Activated naive CD4-positive, alpha-beta T cell treated with anti-CD3 and anti-CD28 coated beads for 36 hours (primary cell): ENCODE measurements around the gene TMEM132D. TPM values are rescaled to one million over a fixed set of nuclear protein-coding genes. Genes with fewer than 3 reads are reported as not detected.
"Not testable (repeated sequence)": the region's sequence is repeated elsewhere in the genome, so short reads cannot be mapped to it uniquely, and the experiment has no call there.

Experiments used
- CTCF ChIA-PET: fragments of 350-600 bp; sonication (Branson Sonifier 250); formaldehyde crosslinking; loops from one replicate; lab custom pipeline; 2021; ENCODE audit warnings: antibody characterized with exemption; lab: Charles Lee
- DNase-seq: peaks from one replicate; pipeline ENCODE4 v3.0.0-alpha.2; 2020
- H3K27ac Mint-ChIP-seq: one replicate; pipeline ENCODE4 v1.8.0; 2021; ENCODE audit warnings: mild to moderate bottlenecking, mixed read lengths
- H3K27me3 Mint-ChIP-seq: one replicate; pipeline ENCODE4 v1.8.0; 2021; ENCODE audit warnings: low read depth, mixed read lengths
- H3K36me3 Mint-ChIP-seq: one replicate; pipeline ENCODE4 v1.8.0; 2021; ENCODE audit warnings: low read depth, mixed read lengths
- H3K4me1 Mint-ChIP-seq: one replicate; pipeline ENCODE4 v1.8.0; 2021; ENCODE audit warnings: low read depth, mixed read lengths
- H3K4me3 Mint-ChIP-seq: one replicate; pipeline ENCODE4 v1.8.0; 2021; ENCODE audit warnings: mild to moderate bottlenecking, moderate library complexity, mixed read lengths
- H3K9me3 Mint-ChIP-seq: one replicate; pipeline ENCODE4 v1.8.0; 2021; ENCODE audit warnings: mixed read lengths
- intact Hi-C: fragments of 100-400 bp; cut with micrococcal nuclease; formaldehyde crosslinking; loops from one replicate; pipeline ENCODE4 v1.15.1; 2023
- total RNA-seq, 2 experiments: library from RNA; stranded (reverse); gene quantifications; one replicate each; pipeline ENCODE4 v1.2.3, GENCODE V29; 2021

TMEM132D gene
- total RNA-seq, 2 experiments from 2014 or later: not detected

DNA sequence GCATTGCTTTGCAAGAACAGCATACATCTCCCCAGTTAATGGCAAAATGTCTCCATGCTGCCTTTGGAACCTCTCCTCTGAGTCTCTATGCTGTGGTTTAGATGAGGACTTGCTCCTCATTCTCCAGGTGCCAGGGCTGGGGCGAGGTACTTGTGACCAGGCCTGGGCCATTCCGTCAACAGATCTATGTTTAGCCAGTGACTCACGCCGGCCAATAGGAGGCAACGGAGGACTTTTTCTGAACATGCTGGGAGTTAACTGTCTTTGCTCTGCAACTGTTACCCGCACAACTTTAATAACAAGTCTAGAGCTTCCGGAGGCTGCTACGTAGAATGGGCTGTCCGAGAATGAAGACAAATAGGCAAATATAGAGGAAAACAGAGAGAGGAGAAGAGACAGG lies 836.3 kb downstream of the TMEM132D start:
- no peaks in the 10 kb centered on the region for H3K4me1 Mint-ChIP-seq
- peaks cover 8% of the 10 kb centered on the region for H3K27me3 Mint-ChIP-seq
- intact Hi-C loops: no loop called here
- no peaks in the 10 kb centered on the region for H3K36me3 Mint-ChIP-seq
- H3K27ac Mint-ChIP-seq: no peak overlapping the region
- peaks cover 7% of the 10 kb centered on the region for H3K9me3 Mint-ChIP-seq
- H3K4me3 Mint-ChIP-seq: no peak overlapping the region
- CTCF ChIA-PET: interaction anchor here (0.7 kb wide), 1 partner anchor 110 kb away, joined by 3 read pairs; no protein-coding TSS in a partner anchor
- DNase-seq: no peak

GRCh38 chr12:129064209-129064855 lies 839.5 kb downstream of the TMEM132D start:
- peaks cover 8% of the 10 kb centered on the region for H3K27me3 Mint-ChIP-seq
- CTCF ChIA-PET: no interaction called here
- H3K9me3 Mint-ChIP-seq: peaks cover 3% of the 10 kb centered on the region
- H3K4me3 Mint-ChIP-seq: no peak overlapping the region
- no peaks in the 10 kb centered on the region for H3K36me3 Mint-ChIP-seq
- intact Hi-C loops: no loop called here
- H3K27ac Mint-ChIP-seq: no peak overlapping the region
- H3K4me1 Mint-ChIP-seq: no peaks in the 10 kb centered on the region
- no peak for DNase-seq

- Mint-ChIP-seq H3K9me3 (peaks cover 4% of the 10 kb centered on the region), H3K36me3 (no peaks in the 10 kb centered on the region), H3K4me3 (no peak overlapping the region), H3K4me1 (no peaks in the 10 kb centered on the region), H3K27me3 (peaks cover 8% of the 10 kb centered on the region), H3K27ac (no peak overlapping the region)
- intact Hi-C loops: no loop called here
- CTCF ChIA-PET: no interaction called here
- DNase-seq: no peak
These were observed 840.2 kb downstream of the TMEM132D start for GRCh38 chr12:129063600-129063999.

- CTCF ChIA-PET: no interaction called here
- intact Hi-C loops: no loop called here
- Mint-ChIP-seq H3K4me3 (no peak overlapping the region), H3K27ac (no peak overlapping the region), H3K36me3 (no peaks in the 10 kb centered on the region), H3K9me3 (no peaks in the 10 kb centered on the region), H3K27me3 (no peaks in the 10 kb centered on the region), H3K4me1 (no peaks in the 10 kb centered on the region)
- no peak for DNase-seq
These were observed 850.6 kb downstream of the TMEM132D start for GRCh38 chr12:129053232-129053631.

GRCh38 chr12:129052373-129052772 lies 851.5 kb downstream of the TMEM132D start:
- Mint-ChIP-seq H3K4me3 (no peak overlapping the region), H3K27me3 (no peaks in the 10 kb centered on the region), H3K9me3 (no peaks in the 10 kb centered on the region), H3K4me1 (no peaks in the 10 kb centered on the region), H3K36me3 (no peaks in the 10 kb centered on the region), H3K27ac (no peak overlapping the region)
- CTCF ChIA-PET: no interaction called here
- intact Hi-C loops: no loop called here
- DNase-seq: no peak

DNA sequence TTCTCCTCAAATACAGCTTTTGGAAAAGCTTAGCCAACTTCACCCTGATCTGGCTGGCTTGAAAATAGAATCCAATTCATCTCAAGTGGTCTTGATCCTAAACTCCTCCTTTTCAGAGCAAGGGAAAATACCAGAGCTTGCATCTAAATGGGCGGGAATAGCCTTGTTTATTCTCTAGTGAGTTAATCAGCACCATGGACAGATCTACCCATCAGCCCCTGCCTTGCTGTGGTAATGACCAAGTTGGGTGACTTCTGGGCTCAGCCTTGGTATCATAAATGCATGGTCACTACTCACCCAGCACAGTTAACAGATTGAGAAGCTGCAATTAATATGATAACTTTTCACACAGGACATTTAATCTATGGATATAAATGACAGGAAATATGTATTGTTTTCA lies 853.9 kb downstream of the TMEM132D start:
- no peaks in the 10 kb centered on the region for H3K27me3 Mint-ChIP-seq
- no peak for DNase-seq
- H3K27ac Mint-ChIP-seq: no peak overlapping the region
- no peaks in the 10 kb centered on the region for H3K4me1 Mint-ChIP-seq
- no peaks in the 10 kb centered on the region for H3K36me3 Mint-ChIP-seq
- CTCF ChIA-PET: no interaction called here
- no peak overlapping the region for H3K4me3 Mint-ChIP-seq
- intact Hi-C loops: no loop called here
- H3K9me3 Mint-ChIP-seq: no peaks in the 10 kb centered on the region

DNA sequence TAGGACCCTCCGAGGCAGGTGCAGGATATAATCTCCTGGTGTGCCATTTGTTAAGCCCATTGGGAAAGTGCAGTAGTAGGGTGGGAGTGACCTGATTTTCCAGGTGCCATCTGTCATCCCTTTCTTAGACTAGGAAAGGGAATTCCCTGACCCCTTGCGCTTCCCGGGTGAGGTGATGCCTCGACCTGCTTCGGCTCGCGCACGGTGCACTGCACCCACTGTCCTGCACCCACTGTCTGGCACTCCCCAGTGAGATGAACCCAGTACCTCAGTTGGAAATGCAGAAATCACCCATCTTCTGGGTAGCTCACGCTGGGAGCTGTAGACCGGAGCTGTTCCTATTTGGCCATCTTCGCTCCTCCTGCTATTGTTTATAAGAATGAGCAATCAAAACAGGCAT lies 860.5 kb downstream of the TMEM132D start:
- intact Hi-C loops, H3K27ac Mint-ChIP-seq, H3K36me3 Mint-ChIP-seq, H3K27me3 Mint-ChIP-seq, DNase-seq, CTCF ChIA-PET, H3K4me3 Mint-ChIP-seq, H3K4me1 Mint-ChIP-seq, H3K9me3 Mint-ChIP-seq: not testable (repeated sequence)

GRCh38 chr12:129036135-129036534 lies 867.7 kb downstream of the TMEM132D start:
- Mint-ChIP-seq H3K27me3 (no peaks in the 10 kb centered on the region), H3K36me3 (no peaks in the 10 kb centered on the region), H3K4me3 (no peak overlapping the region), H3K4me1 (no peaks in the 10 kb centered on the region), H3K27ac (no peak overlapping the region), H3K9me3 (peaks cover 10% of the 10 kb centered on the region)
- no peak for DNase-seq
- intact Hi-C loops: no loop called here
- CTCF ChIA-PET: no interaction called here

GRCh38 chr12:129034558-129035289 lies 869.1 kb downstream of the TMEM132D start:
- CTCF ChIA-PET: no interaction called here
- H3K4me3 Mint-ChIP-seq: no peak overlapping the region
- peaks cover 10% of the 10 kb centered on the region for H3K9me3 Mint-ChIP-seq
- DNase-seq: no peak
- intact Hi-C loops: no loop called here
- no peaks in the 10 kb centered on the region for H3K36me3 Mint-ChIP-seq
- no peaks in the 10 kb centered on the region for H3K27me3 Mint-ChIP-seq
- H3K27ac Mint-ChIP-seq: no peak overlapping the region
- no peaks in the 10 kb centered on the region for H3K4me1 Mint-ChIP-seq

- H3K27ac Mint-ChIP-seq: no peak overlapping the region
- H3K9me3 Mint-ChIP-seq: no peaks in the 10 kb centered on the region
- H3K4me3 Mint-ChIP-seq: no peak overlapping the region
- no peaks in the 10 kb centered on the region for H3K36me3 Mint-ChIP-seq
- no peaks in the 10 kb centered on the region for H3K4me1 Mint-ChIP-seq
- CTCF ChIA-PET: no interaction called here
- intact Hi-C loops: no loop called here
- no peak for DNase-seq
- H3K27me3 Mint-ChIP-seq: no peaks in the 10 kb centered on the region
These were observed 875.0 kb downstream of the TMEM132D start for GRCh38 chr12:129028844-129029243.

DNA sequence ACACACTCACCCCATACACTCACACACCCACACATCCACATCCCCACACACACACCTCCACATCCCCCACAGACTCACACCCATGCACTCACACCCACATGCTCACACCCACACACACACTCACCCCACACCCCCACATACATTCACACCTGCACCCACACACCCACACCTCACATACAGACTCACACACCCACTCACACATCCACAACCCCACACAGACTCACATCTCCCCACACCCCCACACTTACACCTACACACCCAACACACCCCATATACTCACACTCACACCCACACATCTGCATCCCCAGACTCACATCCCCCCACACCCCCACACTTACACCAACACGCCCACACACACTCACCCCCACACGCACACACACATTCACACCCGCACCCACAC lies 878.8 kb downstream of the TMEM132D start:
- Mint-ChIP-seq H3K36me3 (no peaks in the 10 kb centered on the region), H3K4me3 (no peak overlapping the region), H3K9me3 (peaks cover 6% of the 10 kb centered on the region), H3K4me1 (no peaks in the 10 kb centered on the region), H3K27ac (no peak overlapping the region), H3K27me3 (no peaks in the 10 kb centered on the region)
- intact Hi-C loops: no loop called here
- DNase-seq: no peak
- CTCF ChIA-PET: no interaction called here
